Nucleus accumbens (tissue), 56 donors: ENCODE measurements around the gene HSPA5.
"Not testable (repeated sequence)": the region's sequence is repeated elsewhere in the genome, so short reads cannot be mapped to it uniquely, and the experiment has no call there.

ENCODE experiments used
- DNase-seq, 56 donors: peaks; one replicate each; lab custom pipeline; 2025; lab: John Stamatoyannopoulos, UW

Gene HSPA5

DNA sequence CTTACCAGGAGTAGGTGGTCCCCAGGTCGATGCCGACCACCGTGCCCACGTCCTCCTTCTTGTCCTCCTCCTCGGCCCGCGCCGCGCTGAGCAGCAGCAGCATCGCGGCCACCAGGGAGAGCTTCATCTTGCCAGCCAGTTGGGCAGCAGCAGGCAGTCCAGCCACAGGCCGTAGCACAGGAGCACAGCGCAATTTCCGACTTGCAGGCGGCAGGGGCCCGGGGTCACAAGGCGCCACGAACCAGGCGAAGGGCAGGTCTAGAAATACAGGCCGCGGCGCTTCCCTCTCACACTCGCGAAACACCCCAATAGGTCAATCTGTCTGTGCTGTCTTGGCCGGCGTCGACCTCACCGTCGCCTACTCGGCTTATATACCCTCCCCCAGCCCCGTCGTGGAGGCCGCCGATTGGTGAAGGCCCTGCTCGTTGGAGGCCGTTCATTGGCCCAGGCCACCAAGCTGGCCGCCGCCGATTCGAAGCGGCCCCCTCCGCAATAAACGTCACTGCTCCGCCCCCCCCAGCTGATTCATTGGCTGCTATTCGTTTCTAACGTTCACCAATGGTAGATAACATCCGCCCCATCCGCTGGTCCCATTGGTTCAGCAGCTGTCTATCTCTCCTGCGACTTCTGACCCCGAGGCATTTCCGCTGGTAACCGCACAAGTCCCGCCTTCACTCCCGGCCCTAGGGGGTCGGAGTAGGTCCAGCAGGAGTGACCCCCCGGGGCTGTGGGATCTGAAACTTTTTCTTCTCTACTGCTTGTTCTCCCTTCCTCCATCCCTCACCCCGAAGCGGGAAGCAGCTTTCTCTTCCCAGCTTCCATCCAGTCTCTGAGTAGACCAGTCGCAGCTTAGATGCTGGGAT lies at the start of gene HSPA5:
TSS of gene HSPA5 (minus strand) at position 344 of the 863 bp plus-strand sequence. CDS start at position 127, 217 bp downstream.
- peak; percentile 88 to 100 (median 99) for DNase-seq

DNA sequence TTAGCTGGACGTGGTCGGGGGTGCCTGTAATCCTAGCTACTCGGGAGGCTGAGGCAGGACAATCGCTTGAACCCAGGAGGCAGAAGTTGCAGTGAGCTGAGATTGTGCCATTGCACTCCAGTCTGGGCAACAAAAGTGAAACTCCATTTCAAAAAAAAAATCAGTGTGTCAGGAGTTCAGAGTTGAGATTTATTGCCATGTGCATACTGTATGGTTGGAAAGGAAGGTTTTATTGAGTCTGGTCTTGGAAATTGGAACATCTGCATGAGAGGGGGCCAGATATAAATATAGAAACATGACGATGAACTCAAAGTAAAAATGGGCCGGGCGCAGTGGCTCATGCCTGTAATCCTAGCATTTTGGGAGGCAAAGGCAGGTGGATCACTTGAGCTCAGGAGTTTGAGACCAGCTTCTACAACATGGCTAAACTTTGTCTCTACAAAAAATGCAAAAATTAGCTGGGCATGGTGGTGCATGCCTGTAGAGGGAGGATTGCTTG lies 45.8 kb upstream of the HSPA5 start:
- DNase-seq: not testable (repeated sequence)

DNA sequence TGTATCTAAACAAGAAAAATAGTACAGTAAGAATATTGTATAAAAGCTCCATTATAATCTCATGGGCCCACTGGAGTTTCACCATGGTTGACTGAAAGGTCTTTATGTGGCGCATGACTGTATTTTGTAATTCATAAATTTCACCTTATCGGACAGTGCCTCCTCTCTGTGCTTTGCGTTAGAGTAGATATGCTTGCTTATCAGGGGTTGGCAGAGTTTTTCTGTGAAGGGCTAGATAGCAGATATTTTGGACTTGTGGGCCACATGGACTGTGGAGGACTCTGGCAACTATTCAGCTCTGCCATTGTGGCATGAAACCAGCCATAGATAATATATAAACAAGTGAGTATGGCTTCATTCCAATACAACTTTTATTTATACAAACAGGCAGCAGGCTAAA lies 43.7 kb upstream of the HSPA5 start:
- DNase-seq: no peak

DNA sequence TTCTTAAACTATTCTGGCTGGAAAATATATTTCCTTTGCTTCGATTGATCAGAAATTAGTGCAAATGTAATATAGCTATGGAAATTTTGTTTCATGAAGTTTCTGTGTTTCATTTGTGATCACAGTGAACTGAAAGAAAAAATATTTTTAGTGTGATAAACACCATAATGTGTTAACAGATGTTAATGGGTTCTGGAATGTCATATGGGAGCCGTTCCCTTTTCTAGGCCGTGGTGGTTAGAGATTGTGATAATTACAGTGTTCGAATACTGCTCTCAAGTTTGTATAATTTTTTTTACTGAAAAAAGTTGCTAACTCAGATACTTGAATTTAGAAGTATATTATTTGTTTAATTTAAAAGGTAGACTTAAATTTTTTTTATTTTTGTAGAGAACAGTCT lies 39.8 kb upstream of the HSPA5 start:
- no peak for DNase-seq

DNA sequence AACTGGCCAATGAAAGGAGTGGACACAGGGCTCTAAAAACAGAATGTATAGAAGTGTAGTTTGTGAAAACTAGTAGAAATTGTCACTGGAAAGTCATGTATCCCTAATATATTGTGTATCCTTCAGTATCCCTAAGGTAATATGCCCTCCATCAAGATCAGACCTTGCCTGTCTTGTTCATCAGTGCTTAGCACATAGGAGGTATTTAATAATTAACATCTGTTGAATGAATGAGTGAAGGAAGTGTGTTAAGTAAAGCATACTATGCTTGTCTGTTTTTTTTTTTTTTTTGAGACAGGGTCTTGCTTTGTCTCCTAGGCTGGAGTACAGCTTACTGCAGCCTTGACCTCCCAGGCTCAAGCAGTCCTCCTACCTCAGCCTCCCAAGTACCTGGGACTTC lies 36.3 kb upstream of the HSPA5 start:
- no peak for DNase-seq

DNA sequence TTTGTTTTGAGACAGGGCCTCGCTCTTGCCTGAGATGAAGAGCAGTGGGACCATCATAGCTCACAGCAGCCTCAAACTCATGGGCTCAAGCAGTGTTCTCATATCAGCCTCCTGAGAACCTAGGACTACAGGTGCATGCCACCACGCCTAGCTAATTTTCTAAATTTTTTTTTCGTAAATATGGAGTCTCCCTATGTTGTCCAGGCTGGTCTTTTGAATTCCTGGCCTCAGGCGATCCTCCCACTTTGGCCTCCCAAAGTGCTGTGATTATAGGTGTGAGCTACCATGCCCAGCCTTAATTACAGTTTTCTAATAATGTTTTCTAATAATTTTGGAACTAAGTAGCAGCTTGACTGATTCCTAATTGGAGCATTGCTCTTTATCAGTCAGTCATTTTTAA lies 35.6 kb upstream of the HSPA5 start:
- no peak for DNase-seq

DNA sequence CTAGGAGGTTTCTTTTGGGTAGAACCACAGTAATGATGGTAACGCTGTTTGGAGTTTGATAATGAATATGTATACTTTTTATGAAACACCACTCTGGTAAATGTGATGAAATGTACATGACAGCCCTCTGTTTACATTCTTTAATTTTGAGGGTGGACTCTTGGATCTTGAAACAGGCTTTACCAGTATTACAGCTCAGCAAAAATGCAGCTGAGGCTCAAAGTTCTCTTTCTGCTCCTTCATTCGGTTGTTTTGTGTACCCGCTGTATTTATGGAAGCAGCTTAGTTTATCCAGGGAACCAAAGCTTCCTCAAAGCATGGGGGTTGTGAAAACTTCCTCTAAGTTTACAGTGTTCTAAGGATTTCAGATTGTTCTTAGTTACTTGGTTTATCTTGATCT lies 31.6 kb upstream of the HSPA5 start:
- DNase-seq: no peak

DNA sequence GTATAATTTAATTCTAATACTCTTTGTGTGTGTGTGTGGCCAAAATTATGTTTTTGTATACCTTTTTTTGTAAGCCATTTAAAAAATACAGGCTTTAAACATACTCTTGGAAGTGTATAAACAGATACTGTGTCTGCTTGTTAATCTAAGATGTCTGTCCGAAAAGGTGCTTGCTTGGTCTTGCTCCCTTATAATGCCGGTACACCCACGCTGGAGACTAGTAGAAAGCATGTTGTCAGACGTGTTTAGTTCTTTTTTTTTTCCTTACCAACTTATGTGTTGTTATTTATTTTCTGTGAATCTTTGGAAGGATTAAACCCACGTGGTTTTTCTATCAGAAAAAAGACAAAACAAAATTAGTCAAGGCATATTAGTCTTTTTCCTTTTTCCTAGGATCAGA lies 29.9 kb upstream of the HSPA5 start:
- DNase-seq: no peak

DNA sequence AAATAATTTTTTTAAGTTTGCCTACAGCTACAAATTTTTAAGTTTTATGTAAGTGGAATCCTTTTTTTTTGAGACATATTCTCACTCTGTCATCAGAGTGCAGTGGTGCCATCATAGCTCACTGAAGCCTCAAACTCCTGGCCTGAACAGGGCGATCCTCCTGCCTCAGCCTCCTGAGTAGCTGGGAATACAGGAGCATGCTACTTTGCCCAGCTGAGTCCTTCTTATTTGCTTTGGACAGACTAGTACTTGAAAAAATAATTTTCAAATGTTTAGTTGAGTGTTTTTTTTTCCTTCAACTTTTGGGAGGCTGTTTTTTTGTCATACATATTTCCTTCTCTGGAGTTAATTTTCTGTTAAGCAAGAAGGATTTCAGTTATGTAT lies 27.9 kb upstream of the HSPA5 start:
- no peak for DNase-seq

DNA sequence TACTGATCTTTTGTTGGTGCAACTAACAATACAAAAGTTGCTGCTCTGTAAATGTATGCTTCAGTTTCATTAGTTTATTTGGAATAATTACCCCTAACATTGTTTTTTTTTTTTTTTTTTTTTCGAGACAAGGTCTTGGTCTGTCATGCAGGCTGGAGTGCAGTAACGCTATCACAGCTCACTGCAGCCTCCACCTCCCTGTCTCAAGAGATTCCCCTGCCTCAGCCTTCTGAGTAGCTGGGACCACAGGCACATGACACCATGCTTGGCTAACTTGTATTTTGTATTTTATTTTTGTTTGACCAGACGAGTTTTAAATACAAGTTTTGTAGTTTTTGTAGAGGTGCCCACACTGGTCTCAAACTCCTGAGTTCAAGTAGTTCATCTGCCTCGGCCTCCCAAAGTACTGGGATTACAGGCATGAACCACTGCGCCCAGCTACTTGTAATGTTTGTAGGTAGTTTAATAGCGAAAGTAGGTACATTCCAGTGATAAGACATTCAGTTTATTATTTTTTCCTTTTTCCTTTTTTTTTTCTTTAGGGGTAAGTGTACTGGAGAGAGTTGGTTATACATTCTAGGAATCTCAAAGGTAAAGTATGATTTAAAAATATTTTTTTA lies 27.4 kb upstream of the HSPA5 start:
- DNase-seq: no peak

DNA sequence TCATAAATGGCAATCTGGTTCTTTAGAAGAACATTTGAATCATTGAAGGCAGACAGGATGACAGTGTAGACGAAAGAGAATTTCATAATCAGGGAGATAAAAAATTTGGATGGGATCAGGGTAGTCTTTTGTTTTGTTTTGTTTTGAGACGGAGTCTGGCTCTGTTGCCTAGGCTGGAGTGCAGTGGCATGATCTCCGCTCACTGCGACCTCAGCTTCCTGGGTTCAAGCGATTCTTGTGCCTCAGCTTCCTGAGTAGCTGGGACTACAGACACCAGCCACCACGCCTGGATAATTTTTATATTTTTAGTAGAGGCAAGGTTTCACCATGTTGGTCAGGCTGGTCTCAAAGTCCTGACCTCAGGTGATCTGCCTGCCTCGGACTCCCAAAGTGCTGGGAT lies 22.9 kb upstream of the HSPA5 start:
- DNase-seq: not testable (repeated sequence)

DNA sequence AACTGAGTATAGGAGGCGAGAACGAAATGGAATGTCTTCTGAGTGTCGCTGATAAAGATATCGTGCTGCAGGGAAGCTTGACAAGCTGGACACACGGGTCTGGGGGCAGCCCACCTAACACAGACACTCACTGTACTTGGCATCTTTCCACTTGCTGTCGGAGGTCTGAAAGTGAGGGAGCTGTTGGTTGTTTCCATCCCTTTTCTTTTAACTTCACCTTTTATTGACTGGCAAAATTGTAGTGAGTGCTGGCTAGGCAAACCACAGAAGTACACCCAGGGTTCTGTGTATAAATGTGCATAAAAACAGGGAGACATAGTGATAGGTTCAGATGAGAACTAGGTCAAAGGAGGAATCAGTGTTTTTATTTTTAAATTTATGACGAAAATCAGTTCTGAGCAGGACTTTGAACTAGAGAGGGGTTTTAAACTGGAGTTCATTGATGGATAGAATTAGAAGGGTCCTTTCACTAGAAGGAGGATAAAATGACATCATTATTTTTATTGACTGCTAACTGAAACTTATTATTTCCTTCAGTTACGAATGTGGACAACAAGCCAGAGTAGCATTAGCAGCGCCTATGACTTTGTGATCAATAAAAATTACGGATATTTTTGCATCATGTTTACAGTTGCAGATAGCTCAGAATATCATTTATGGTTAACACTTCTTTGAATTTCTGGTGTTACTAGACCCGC lies 21.3 kb upstream of the HSPA5 start:
- no peak for DNase-seq

DNA sequence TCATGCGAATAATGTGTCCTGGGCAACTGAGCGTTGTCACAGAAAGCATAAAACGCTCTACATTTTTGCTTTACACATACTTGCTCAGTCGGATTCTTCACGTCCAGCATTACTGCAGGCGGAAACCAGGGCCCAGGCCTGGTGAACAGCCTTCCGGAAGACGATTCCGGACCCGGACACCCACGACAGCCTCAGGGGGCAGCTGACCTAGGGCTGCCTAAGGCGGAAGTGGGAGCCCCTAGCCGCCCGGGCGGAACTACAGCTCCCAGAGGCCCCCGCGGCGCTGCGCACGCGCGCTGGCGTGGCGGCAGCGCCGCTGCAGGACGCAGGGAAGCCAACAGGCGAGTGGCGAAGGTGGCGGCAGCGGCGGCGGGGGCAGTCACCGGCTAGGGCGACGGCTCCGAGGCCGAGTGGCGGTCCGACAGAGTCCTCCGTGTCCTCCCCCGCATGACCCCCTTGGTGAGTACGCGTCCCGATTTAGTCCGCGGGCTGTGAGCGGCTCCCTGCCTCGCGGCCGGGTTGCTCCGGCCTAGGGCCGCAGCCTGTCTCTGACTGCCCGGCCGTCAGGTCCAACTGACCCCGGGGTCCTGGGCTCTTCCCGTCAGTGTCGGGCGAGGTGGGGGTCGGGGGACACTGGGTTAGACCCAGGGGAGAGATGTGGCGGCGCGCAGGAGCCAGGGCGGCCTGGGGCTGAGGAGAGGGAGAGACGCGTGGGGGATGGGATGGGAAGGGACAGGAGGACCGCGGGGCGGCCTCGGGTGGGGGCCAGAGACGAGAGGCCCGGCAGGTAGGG lies 20.6 kb upstream of the HSPA5 start, which contains the start of gene GAPVD1:
TSS of gene GAPVD1 (plus strand) at position 326 of the 793 bp plus-strand sequence. CDS start 37,096 bp downstream, outside the sequence.
- peak; percentile 19 to 91 (median 82) for DNase-seq

DNA sequence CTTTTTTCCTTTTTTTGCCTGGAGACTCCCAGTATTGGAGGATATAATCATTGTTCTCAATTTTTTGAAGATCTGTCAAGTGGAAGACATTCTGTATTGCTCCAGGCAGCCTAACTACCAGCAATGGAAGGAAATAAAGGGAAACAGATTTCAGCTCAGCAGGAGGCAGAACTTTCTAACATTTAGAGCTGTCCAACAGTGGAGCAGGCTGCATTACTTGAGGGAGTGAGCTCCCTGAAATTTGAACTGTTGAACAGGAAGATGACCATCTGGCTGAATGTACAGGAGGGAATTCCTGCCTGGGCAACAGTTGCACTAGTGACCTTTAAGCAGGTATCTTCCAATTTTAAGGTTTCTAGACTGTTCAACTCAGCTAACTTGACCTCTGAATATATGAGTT lies 19.4 kb upstream of the HSPA5 start:
- no peak for DNase-seq

DNA sequence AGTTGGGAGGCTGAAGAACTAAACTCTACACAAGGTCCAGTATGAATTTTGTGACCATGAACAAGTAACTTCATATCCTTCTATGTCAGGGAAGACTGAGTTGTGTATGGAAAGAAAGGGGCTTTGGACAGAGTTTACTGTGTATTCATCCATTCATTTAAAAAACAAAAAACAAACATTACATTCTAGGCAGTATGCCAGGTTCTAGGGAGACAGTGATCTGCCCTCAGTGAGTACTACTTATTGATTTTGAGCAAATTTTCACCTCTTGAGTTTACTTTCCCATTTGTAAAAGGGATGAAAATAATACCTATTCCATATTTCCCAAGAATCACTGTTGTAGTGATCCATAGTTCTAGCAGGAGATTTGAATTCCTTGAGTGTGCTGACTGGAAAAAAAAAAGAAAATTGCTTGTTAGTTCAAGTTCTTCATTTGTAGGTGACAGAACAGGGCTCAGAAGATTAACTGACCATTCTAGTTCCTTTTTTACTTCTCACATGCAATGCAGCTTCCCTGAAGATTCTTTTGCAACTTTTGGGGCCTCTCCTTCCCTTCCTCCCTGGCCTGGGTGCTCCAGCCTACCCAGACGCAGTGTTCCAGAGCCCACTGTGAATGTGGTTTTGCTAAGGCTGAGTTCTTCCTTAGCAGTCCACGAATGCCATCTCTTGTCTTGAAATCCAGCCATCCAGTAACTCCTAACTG lies 17.8 kb upstream of the HSPA5 start:
- peak in 1 of 56 donors; percentile 12 for DNase-seq

DNA sequence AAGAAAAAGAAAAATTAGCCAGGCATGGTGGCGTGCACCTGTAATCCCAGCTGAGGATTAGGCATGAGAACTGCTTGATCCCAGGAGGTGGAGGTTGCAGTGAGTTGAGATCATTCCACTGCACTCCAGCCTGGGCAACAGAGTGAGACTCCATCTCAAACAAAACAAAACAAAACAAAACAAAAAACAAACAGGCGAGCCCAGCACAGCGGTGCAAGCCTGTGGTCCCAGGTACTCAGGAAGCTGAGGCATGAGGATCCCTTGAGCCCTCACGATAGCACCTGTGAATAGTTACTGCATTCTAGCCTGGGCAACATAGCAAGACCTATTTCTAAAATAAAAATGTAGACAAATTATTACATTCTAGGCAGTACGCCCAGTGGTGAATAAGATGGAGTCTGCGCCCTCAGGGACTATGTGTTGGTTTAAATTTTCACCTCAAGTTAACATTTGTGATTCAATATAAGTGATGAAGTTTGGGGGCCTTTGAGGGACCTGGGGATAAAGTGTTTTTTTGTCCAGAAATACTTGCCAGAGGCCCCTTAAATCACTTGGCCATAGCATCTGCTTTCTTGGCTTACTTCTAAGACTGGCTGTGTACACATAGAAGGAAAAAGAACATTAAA lies 17.1 kb upstream of the HSPA5 start:
- DNase-seq: no peak

DNA sequence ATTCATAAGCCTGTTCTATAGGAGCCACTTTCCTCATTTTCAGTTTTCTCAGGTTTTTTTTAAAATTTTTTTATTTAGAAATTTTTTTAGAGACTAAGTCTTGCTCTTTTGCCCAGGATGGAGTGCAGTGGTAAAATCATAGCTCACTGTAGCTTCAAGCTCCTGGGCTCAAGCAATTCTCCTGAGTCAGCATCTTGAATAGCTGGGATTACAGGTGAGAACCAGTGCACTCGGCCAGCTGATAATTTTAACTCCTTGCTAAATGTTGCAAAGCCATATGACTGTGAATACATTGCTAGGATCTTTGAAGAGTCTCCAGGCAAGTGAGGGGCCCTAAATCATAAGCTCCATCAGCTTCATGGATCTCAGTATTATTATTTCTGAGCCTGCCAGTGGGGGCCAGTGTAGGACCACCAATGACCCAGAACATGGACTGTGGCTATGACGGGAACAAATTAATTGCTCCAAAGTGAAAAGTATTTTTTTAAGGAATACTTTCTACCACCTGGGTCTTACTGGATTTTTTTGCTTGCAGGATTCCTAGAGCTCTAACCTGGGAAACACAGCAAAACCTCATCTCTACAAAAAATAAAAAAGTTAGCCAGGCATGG lies 14.7 kb upstream of the HSPA5 start:
- no peak for DNase-seq

DNA sequence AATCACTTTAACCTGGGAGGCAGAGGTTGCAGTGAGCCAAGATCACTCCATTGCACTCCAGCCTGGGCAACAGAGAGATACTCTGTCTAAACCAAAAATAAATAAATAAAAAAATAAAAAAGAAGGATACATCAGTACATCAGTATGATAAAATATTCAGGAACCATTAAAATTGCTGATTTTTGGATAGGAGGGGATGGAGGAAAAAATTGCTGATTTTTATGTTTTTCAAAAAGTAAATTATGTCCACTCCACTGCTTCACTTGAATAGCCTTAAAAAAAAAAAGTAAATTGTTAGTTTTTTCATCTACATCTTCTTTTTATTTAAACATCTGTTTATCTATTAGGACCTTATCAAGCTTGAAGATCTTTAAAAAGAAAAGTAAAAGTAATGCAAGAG lies 13.1 kb upstream of the HSPA5 start:
- DNase-seq: no peak

DNA sequence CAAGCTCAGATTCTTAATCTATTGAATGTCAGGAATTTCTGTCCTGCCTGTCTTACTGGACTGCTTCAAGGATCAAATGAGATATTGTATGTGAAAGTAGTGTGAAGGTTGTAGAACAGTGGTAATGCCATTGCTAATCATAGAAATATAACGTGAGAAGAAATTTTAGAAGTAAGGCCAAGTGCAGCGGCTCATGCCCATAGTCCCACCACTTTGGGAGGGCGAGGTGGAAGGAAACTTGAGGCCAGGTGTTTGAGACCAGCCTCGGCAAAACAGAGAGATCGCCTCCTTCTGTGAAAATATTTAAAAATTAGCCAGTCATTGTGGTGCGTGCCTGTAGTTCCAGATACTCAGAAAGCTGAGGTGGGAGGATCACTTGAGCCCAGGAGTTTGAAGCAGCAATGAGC lies 5.1 kb upstream of the HSPA5 start:
- no peak for DNase-seq
